GM18511 (cell line): Measurements from ENCODE around the gene ZC3H7B.
"Not testable (repeated sequence)": the region's sequence is repeated elsewhere in the genome, so short reads cannot be mapped to it uniquely, and the experiment has no call there.

Experiments used
- ATAC-seq: cut with Tn5 transposase; IDR thresholded peaks from one replicate; pipeline ENCODE4 v1.9.1; 2021; ENCODE audit warnings: mild to moderate bottlenecking, moderate library complexity; ENCODE audit not compliant: unreplicated experiment

The ZC3H7B gene

DNA sequence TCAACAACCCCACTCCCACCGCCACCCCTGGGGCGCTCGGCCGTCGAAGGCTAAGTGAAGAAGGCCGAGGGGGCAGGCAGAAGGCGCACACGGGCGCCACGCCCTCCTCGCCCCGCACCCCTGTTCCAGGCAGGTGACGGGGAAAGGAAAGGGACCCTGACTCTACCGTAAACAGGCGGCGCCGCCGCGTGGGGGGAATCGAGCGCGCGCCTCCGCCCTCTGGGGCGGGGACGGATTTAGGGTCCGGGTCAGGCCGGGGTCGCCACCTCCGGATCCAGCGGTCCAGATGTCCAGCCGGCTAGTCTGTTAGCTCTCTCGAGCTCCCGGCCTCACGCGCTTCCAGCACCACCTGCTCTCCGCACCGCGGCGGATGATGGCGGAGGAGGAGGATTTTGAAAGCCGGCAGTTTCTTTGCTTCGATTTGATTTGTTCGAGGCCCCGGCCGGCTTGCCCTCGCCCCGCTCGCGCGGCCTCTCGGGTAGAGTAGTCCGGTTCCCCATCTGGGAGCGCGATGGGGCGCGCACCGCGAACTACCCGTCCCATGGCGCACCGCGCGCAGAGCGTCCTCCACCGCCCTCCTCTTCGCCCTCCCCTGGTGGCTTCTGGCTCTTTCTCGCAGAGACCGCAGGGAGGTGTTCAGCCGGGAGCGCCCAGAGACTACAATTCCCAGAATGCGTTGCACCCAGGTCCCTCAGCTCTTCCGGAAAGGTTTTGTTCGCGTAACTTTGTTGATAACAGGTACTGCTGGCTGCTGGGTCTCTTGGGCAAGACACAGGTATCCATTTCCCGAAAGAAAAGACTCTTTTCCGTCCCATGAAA, 15.3 kb upstream of the ZC3H7B start, which contains the start of gene RANGAP1:
Gene RANGAP1 (minus strand): TSS at position 368 of the 819 bp plus-strand sequence. CDS start 5,143 bp downstream, outside the sequence.
- peak; percentile 95 for ATAC-seq

DNA sequence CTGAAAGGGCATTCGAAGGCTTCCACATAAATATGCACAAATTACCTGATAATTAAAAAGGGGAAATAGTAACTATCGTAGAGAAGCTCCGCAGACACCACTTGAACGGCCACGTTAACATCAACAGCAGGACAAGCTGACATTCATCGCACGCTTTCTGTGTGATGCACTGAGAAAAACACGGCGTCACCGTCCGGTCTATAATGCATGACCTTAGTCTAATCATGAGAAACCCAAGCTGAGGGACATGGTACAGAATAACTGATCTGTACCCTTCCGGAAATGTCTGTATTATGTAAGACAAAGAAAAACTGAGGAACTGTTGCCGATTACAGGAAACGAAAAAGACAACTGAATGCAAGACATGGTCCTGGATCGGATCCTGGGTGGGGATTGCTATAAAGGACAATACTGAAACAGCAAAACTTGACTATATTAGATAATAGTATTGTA, 14.7 kb upstream of the ZC3H7B start:
- ATAC-seq = peak; percentile 21

DNA sequence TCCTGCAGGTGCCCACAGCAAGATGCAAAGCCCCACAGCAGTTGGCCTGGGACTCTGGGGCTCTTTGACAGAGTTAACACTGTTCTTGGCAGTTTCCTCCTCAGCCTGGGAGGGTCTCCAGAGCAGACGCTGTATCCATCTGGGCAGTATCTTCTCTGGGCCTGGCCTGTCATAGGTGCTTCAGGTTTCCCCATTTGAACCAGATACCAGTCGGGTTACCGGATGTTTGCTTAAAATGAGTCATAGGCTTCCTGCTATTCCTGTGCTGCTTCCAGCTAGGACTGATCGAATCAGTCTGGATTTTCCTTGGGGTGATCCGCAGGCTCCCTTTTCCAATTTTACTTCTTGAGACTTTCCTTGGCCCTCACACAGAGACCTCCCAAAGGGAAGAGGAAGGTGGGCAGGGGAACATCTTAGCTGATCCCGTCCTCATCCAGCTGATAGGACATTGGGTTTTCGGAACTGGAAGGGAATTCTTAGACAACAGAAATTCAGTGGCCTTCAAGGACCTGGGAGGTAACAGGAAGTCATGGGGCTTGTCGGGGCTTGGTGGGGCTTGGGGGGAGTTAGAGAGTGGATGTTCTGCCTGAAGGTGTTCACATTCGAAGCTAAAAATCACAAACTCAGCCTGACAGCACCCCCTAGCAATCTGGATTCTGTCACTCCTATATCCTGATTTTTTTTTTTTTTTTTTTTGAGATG, 12.9 kb upstream of the ZC3H7B start:
- ATAC-seq = no peak

DNA sequence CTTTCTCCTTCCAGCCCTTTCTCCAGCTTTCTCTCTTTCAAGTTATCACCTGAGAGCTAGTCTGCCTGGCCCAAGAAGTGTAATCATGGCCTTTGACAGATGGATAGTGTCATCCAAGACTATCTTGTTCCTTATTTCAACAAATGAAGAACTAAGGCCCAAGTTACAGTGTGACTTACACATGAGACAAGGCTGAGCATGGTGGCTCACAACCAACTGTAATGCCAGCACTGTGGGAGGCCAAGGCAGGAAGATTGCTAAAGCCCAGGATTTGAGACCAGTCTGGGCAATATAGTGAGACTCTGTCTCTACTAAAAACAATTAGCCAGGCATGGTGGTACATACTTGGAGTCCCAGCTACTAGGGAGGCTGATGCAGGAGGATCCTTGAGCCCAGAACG, 11.7 kb upstream of the ZC3H7B start:
- no peak for ATAC-seq

DNA sequence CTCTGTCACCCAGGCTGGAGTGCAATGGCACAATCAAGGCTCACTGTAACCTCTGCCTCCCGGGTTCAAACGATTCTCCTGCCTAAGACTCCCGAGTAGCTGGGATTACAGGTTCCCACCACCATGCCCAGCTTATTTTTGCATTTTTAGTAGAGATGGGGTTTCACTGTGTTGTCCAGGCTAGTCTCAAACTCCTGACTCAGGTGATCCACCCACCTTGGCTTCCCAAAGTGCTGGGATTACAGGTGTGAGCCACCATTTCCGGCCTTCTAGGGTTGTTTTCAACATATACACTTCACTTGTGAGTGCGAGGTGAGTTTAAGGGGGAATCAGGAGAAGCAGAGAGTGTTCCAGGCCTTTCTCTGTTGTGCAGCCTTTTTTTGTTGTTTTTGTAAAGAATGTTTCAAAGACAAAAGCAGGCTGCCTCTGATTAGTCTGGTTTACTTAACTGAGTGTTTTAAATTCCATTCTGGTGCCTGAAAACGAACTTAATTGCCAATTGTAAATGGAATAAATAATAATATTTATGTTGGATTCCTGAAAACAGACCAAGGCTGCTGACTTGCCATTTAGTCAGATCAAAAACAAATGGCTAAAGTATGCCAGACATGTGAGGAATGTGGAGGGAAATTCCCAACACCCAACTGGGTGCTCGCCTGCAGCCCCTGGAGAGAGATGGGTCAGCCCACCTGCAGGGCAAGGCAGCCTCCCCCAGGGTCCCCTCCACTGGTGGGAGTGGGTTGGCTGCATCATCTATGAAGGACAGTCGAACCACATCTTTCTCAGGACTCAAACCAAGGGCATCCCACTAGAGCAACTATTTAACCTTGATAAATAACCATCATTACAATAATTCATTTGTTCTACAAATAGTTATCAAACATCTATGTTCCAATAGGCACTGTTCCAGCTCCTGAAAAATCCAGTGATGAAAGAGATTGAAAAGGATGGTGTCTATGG, 10.8 kb upstream of the ZC3H7B start:
- no peak for ATAC-seq

DNA sequence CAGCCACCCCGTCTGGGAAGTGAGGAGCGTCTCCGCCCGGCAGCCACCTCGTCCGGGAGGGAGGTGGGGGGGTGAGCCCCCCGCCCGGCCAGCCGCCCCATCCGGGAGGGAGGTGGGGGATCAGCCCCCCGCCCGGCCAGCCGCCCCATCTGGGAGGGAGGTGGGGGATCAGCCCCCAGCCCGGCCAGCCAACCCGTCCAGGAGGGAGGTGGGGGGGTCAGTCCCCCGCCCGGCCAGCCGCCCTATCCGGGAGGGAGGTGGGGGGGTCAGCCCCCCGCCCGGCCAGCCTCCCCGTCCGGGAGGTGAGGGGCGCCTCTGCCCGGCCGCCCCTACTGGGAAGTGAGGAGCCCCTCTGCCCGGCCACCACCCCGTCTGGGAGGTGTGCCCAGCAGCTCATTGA, 6.5 kb upstream of the ZC3H7B start:
- not testable (repeated sequence) for ATAC-seq

DNA sequence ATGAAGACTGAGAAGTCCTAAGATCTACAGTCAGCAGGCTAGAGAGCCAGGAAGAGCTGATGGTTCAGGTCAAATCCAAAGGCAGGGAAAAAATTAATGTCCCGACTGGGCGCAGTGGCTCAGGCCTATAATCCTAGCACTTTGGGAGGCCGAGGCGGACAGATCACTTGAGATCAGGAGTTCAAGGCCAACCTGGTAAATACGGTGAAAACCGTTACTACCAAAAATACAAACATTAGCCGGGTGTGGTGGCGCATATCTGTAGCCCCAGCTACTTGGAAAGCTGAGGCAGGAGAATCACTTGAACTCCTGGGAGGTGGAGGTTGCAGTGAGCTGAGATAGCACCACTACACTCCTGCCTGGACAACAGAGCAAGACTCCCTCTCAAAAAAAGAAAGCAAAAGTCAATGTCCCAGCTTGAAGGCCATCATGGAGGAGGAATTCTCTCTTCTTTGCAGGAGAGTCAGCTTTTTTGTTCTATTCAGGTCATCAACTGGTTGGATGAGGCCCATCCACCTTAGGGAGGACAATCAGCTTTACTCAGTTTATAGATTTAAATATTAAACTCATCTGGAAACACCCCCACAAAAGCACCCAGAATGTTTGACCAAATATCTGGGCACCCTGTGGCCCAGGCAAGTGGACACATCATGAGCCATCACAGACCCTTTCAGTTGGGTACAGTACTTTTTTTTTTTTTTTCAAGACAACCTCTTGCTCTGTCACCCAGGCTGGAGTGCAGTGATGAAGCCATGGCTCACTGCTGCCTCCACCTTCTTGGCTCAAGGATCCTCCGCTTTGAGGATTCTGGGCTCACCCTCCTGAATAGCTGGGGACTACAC, 4.3 kb upstream of the ZC3H7B start:
- ATAC-seq = no peak

DNA sequence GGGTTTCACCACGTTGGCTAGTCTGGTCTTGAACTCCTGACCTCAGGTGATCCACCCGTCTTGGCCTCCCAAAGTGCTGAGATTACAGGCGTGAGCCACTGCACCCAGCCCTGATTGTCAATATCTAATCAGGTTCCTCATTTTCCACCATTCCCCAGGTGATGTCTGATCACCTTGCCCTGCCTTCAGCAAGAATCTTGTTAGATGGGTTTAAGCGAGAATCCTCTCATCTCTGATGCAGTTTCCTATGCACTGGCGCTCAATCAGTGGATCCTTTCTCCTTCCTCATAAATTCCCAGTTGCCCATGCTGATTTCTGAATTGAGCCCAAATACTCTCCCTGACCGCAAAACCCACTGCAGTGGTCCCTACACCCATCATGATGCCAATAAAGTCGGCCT, 664 bp upstream of the ZC3H7B start:
- ATAC-seq = no peak

DNA sequence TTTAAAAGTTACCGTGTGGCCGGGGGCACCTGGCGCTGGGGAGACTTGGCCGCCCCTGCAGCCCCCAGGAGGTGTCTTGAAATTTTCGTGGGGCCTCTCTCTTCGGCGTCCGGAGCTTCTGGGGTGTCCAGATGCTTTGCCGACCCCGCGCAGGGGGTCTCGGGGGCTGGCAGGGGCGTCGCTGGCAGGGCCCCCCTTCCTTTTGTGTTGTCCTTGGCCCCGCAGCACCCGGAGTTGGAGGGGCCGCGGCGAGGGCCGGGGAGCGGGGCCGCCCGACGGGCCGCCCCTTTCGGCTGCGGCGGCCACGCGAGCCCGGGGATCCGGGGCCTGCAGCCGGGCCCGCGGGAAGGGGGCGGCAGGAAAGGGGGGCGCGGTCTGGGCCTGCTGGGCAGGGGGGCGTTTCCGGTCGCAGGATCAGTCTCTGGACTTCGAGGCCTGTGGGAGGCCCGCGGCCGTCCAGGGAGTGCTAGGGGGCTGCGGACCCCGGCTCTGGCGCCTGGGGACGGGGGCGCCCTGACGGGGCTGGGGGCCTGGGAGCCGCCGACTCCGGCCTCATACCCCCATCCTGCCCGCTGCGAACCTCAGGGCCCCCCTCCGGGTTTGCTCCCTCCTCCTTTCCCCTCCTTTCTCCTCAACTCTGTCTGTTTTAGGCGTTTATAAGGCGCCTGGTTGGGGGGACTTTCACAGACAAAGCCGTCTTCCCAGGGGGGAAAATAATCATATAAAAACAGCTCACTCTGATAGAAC, 869 bp downstream of the ZC3H7B start:
- no peak for ATAC-seq

DNA sequence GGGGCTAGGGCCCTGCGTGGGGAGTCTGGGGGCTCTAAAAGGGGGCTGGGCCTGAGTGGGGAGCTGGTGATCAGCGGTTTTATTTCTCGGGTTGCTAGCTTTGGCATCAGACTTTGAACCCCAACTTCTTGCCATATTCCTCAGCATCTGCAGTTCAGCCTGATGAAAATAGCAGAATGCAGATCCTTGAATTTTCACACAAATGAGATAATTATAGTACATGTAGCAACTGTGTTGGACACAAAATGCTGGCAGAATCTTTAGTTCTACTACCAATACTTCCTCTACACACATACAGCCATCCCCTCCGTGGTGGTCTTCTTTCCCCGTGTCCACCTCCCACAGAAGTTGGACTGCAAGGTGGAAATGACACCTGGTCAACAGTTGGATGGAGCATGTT, 1.5 kb downstream of the ZC3H7B start:
- ATAC-seq = no peak

DNA sequence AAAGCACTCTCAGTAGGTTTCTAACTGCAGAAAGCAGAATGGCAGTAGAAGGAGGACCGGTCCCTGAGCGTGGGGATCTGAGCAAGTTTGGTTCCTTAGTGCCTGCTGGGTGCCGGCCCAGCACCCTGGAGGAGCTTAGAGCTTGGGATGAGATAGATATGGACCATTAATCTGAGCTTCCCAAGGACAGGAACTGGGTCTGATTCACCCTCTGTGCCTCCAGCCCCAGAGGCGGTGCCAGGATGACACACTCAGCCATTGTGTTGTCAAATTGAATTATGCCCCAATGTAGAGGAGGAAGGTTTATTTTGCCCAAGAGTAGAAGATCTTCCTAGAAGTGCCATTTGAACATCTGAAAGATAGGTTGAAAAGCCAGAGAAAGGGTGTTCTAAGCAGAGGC, 4.3 kb downstream of the ZC3H7B start:
- no peak for ATAC-seq

DNA sequence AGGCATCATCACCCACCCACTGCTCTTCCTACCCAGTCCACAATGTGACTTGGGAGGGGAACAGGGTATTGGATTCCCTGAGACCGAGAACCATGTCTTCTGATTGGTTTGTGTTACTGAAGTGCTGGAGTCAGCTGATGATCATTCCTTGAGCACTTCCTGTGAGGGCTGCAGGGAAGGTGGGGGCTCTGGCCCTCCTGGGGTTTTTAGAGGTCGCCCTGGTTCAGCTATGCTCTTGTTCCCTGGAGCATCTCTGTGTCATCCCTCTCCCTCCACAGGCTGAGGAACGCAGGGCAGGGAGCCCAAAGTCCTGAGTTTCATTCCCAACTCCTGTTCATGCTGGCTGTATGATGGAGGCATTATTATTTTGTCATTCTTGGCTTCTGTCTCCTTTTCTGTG, 6.7 kb downstream of the ZC3H7B start:
- ATAC-seq = no peak

DNA sequence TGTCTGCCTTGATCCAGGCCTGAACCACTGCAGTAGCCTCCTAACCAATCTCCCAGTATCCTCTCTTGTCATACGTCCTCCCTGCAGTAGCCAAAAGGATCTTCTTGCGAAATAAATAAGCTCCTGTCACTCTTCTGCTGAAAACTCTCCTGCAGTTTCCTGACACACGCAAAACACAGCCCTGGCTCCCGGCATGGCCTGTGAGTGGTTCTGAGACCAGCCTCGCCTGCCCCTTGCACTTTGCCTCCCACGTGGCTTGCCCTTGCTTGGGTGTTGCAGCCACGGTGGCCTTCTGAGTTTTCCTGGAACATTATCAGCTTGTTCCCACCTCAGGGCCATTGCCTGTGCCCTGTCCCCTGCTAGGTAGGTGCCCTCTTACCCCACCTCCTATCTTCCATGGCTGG, 7.2 kb downstream of the ZC3H7B start:
- no peak for ATAC-seq

DNA sequence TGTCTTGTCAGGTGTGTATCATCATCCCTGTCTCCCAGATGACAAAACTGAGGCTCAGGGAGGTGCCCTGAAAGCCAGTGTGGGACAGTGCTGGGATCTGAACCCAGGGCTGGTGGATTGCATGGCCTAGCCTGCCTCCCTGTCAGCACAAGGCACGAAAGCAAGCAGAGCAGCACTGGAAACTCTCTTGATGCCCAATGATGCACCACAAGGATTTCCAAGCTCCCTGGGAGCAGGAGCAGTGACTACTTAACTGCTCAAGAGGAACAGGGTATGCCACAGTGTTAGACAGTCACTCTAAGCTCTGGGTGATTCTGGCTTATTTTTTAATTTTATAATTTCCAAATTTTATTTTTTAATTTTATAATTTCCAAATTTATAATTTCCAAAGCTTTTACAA, 9.0 kb downstream of the ZC3H7B start:
- ATAC-seq = no peak

DNA sequence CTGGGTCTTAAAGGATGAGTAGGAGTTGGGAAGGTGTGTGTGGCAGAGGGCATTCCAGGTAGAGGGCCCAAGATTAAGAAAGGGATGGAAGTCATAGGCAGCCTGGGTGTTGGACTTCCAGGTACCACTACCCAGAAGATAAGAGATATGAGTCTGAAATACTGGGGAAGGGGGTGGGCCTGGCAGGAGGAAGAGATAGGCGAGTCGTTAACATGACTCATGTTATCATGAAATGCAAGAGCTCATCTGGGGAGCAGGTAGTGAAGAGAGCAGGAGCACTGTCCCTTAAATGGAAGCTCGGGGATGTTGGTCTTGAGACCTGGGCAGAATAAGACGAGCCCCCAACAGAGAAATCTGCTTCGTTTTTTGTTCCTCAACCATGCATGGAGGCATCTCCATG, 10.2 kb downstream of the ZC3H7B start:
- ATAC-seq = no peak

DNA sequence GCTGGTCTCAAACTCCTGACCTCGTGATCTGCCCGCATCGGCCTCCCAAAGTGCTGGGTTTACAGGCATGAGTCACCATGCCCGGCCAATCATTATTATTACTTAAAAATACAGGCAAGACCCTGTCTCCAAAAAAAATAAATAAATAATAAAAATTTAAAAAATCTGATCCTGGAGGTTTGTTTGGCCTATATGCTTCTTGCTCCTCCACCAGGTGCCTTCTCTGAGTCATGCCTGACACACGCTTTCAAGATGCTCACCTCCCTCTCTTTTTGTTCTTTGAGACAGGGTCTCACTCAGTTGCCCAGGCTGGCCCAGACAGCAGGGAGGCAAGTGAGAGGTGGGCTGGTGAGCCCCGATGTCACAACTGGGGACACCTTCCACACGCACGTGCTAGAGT, 13.5 kb downstream of the ZC3H7B start:
- no peak for ATAC-seq

DNA sequence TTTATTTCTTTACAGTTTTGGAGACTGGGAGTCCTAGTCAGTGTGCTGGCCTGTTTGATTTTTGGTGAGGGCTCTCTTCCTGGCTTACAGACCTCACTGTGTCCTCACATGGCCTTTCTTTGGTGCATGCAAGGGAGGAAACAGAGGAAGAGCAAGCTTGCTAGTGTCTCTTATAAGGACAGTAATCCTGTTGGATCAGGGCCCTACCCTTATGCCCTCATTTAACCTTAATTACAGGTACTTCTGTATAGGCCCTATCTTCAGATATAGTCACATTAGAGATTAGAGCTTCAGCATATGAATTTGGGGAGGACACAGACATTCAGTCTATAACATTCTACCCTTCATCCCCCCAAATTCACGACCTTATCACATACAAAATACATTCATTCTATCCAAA, 14.3 kb downstream of the ZC3H7B start:
- ATAC-seq = no peak

DNA sequence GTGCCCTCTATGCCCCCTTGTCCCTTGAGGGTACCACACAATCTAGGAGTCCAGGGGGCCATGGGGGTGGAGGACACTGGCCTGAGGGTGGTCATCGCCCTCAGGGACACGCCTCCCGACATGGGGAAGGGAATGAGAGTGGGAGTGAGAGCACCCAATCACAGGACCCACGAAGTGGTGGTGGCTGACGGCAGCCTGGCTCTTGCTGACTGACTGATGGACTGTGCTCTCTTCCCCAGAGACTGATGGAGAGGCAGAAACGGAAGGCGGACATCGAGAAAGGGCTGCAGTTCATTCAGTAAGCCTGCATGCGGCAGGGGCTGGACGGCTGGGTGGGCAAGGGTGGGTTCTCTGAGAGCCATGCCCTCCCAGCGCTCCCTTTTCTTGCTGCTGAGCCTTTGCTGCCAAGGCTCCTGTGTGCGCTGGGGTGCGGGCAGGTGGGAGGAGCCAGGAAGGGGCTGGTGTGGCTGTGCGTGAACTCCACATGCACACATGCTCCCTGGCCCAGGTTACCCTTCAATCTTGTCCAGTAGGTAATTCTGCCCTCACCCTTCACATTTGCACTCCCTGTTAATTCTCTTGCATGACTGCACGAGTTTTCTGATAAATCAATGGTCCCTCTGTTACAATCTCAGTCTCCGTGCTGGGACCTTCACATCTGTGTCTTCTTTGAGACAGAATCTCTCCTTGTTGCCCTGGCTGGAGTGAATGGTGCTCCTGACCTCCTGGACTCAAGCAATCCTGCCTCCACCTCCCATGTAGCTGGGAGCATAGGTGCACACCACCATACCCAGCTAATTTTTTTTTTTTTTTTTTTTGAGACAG, 19.3 kb downstream of the ZC3H7B start:
- ATAC-seq = no peak
